Osteocyte (in vitro differentiated cells): ENCODE data around the gene B3GNT5. TPM values are rescaled to one million over a fixed set of nuclear protein-coding genes. Genes with fewer than 3 reads are reported as not detected.
A peak's percentile ranks its signal among the peaks of the same experiment; 100 is the strongest.

Source experiments
- DNase-seq: peaks from one replicate; pipeline ENCODE4 v3.0.0; 2021; ENCODE audit warnings: mixed read lengths; ENCODE audit not compliant: unreplicated experiment; ENCODE audit errors: extremely low spot score
- H3K27ac Mint-ChIP-seq: one replicate; pipeline ENCODE4 v1.8.0; 2021; ENCODE audit warnings: mild to moderate bottlenecking, mixed read lengths; ENCODE audit not compliant: unreplicated experiment
- H3K27me3 Mint-ChIP-seq: one replicate; pipeline ENCODE4 v1.8.0; 2021; ENCODE audit warnings: mixed read lengths; ENCODE audit not compliant: unreplicated experiment
- H3K36me3 Mint-ChIP-seq: one replicate; pipeline ENCODE4 v1.8.0; 2021; ENCODE audit warnings: mixed read lengths; ENCODE audit not compliant: unreplicated experiment
- H3K4me1 Mint-ChIP-seq: one replicate; pipeline ENCODE4 v1.8.0; 2021; ENCODE audit warnings: mixed read lengths; ENCODE audit not compliant: unreplicated experiment
- H3K4me3 Mint-ChIP-seq: one replicate; pipeline ENCODE4 v1.8.0; 2021; ENCODE audit warnings: mild to moderate bottlenecking, moderate library complexity, mixed read lengths; ENCODE audit not compliant: unreplicated experiment
- H3K9me3 Mint-ChIP-seq: one replicate; pipeline ENCODE4 v1.8.0; 2021; ENCODE audit warnings: mixed read lengths; ENCODE audit not compliant: unreplicated experiment
- total RNA-seq: library from RNA; stranded (reverse); gene quantifications from 2 replicates; pipeline ENCODE4 v1.2.1, GENCODE V29; 2021
- TF ChIP-seq, protein P1 (sequence below): fragments of 200-600 bp; sonication (generic); IDR thresholded peaks from 2 replicates; pipeline ENCODE4 v1.5.0; 2021; ENCODE audit warnings: antibody characterized with exemption, mild to moderate bottlenecking, moderate library complexity

Gene B3GNT5
- total RNA-seq, 1 donor from 2014 or later = 20.6 TPM

DNA sequence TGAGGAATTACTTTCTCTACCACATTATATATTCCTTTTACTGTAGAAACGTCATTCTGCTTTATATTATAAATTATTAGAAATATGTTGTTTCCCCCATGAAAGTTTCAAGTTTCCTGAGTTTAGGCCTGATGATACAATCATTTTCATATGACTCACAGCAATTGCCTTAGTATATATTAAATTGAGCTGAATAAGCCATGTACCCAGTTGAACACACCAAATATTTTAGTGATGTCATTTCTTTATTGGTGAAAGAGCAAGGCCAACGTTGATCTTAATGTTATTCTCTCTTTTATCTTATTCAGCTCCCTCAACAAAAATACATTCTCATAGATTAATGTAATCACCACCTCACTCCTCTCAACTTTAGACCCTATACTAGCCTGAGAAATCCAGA, 30.8 kb downstream of the B3GNT5 start:
- no peak for DNase-seq
- no peak overlapping the region for H3K27ac Mint-ChIP-seq
- peaks cover 22% of the 10 kb centered on the region for H3K4me1 Mint-ChIP-seq
- H3K27me3 Mint-ChIP-seq = no peaks in the 10 kb centered on the region
- no peak overlapping the region for H3K4me3 Mint-ChIP-seq
- TF ChIP-seq, protein P1, sequence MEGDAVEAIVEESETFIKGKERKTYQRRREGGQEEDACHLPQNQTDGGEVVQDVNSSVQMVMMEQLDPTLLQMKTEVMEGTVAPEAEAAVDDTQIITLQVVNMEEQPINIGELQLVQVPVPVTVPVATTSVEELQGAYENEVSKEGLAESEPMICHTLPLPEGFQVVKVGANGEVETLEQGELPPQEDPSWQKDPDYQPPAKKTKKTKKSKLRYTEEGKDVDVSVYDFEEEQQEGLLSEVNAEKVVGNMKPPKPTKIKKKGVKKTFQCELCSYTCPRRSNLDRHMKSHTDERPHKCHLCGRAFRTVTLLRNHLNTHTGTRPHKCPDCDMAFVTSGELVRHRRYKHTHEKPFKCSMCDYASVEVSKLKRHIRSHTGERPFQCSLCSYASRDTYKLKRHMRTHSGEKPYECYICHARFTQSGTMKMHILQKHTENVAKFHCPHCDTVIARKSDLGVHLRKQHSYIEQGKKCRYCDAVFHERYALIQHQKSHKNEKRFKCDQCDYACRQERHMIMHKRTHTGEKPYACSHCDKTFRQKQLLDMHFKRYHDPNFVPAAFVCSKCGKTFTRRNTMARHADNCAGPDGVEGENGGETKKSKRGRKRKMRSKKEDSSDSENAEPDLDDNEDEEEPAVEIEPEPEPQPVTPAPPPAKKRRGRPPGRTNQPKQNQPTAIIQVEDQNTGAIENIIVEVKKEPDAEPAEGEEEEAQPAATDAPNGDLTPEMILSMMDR = no peak
- no peaks in the 10 kb centered on the region for H3K9me3 Mint-ChIP-seq
- peaks cover 2% of the 10 kb centered on the region for H3K36me3 Mint-ChIP-seq

DNA sequence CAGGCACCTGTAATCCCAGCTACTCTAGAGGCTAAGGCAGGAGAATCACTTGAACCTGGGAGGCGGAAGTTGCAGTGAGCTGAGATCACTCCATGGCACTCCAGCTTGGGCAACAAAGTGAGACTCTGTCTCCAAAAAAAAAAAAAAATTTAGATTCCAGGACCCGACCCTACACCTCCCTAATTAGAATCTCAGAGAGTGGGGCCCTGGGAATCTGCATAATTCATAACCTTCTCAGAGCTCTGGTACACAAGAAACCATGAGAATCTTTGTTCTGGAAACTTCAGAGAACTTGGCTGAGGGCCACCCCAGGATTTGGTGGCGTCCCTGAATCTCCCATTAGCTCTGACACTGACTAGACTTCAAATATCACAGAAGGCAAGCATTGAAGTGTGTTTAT, 31.5 kb downstream of the B3GNT5 start:
- H3K36me3 Mint-ChIP-seq = peaks cover 2% of the 10 kb centered on the region
- H3K4me3 Mint-ChIP-seq = no peak overlapping the region
- TF ChIP-seq, protein P1 = no peak
- H3K4me1 Mint-ChIP-seq = peaks cover 21% of the 10 kb centered on the region
- H3K9me3 Mint-ChIP-seq = no peaks in the 10 kb centered on the region
- no peak overlapping the region for H3K27ac Mint-ChIP-seq
- no peak for DNase-seq
- no peaks in the 10 kb centered on the region for H3K27me3 Mint-ChIP-seq

DNA sequence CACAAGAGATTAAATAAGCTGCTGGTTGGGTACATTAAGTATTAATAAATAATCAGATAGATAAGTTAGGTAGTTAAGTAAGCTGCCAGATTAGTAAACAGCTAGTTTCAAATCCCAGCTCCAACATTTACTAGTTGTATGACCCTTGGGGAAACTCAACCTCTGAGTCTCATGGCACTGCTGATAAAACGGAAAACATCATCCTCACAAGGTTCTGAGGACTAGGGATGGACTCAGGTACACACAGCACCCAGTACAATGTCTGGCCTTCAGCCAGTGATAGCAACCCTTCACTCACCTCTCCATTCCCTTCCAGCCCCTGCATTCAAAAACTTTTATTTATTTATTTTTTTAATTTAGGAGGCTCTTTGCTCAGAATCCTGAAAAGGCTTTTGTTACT, 32.3 kb downstream of the B3GNT5 start:
- Mint-ChIP-seq H3K27me3 (no peaks in the 10 kb centered on the region), H3K9me3 (no peaks in the 10 kb centered on the region), H3K4me1 (peaks cover 21% of the 10 kb centered on the region), H3K4me3 (no peak overlapping the region), H3K27ac (peak overlapping the region; percentile 85), H3K36me3 (peaks cover 2% of the 10 kb centered on the region)
- TF ChIP-seq, protein P1 = no peak
- no peak for DNase-seq

DNA sequence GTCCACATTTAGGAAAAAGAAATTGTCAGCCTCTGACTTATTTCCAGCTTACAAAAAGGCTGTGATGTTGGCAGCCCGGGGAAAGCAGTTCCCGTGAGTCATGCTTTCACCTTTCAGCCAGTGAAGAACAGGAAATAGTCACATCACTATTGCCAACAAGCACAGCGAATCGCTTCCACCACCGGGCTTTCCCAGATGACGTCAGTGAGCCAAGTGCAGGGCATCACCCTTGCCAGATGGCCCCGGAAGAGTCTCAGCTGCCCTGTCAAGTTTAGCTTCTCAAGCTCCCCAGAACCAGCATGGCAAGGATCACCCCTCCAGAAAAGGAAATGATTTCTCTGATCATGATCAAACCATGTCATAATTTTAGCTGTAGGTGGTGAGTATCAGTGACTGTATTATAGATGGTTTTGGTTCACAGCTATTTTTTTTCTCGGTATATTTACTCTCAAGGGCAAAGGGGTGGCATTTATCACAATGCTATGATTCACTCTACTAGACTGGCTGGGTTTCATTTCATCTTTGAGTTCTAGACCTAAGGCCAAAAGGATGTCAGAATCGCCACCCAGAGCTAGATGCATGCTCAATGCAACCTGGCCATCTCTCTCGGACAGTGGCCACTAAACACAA, 32.9 kb downstream of the B3GNT5 start:
- no peaks in the 10 kb centered on the region for H3K9me3 Mint-ChIP-seq
- peak overlapping the region; percentile 85 for H3K27ac Mint-ChIP-seq
- DNase-seq = no peak
- no peaks in the 10 kb centered on the region for H3K27me3 Mint-ChIP-seq
- TF ChIP-seq, protein P1 = no peak
- H3K4me1 Mint-ChIP-seq = peaks cover 23% of the 10 kb centered on the region
- H3K36me3 Mint-ChIP-seq = peaks cover 2% of the 10 kb centered on the region
- H3K4me3 Mint-ChIP-seq = peak overlapping the region; percentile 32

DNA sequence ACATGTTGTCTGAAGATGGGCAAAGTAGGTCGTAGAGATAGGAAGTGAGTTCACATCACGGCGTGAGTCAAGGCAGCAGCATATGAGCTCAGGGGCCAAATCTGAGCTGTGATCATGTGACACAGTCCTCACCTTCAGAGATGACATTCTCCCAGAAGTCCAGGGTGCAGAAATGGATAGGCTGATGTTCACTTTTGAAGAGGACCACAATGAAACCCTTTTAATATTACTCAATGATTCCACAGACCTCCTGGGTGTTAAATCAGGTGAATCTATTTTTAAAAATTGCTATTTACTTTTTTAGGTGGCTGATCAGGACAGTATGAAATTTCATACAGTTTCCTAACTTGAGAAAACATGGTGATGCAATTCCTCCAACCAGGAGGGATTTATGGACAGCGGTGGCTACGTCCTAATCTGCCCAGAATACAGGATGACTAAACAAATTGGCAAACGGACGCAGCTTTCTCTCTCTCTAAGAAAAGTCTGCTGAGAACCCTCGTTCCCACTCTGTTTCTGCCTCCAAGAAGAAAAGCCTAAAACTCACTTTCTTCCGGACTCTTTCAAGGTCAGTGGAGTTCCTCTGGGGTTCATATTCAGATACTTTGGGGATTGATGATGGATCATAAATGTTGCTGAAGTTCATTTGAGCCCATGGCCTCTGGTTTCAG, 34.4 kb downstream of the B3GNT5 start:
- H3K27ac Mint-ChIP-seq = peak overlapping the region; percentile 5
- no peak overlapping the region for H3K4me3 Mint-ChIP-seq
- no peaks in the 10 kb centered on the region for H3K27me3 Mint-ChIP-seq
- peaks cover 34% of the 10 kb centered on the region for H3K4me1 Mint-ChIP-seq
- peaks cover 2% of the 10 kb centered on the region for H3K36me3 Mint-ChIP-seq
- no peak for DNase-seq
- TF ChIP-seq, protein P1 = no peak
- H3K9me3 Mint-ChIP-seq = no peaks in the 10 kb centered on the region
